Tibial artery (tissue), 4 donors: ENCODE results near the gene TSPAN18.

Experiments used
- DNase-seq, 2 donors: peaks; one replicate each; pipeline ENCODE4 v3.0.0-alpha.2; 2019
- H3K27ac ChIP-seq, 2 donors: fragments of 200-600 bp; sonication (generic) in 1 of 2; 1 replicate in 1 of 2; 2 replicates in 1 of 2; pipeline ENCODE4 v1.5.1; 2018 to 2019; ENCODE audit warnings: mild to moderate bottlenecking in 1 of 2
- H3K27me3 ChIP-seq, 2 donors: fragments of 200-600 bp; sonication (generic) in 1 of 2; one replicate each; pipeline versions ENCODE4 v1.5.1 to v1.6.0; 2016 to 2019
- H3K36me3 ChIP-seq, 3 donors: fragments of 200-600 bp; sonication (generic) in 2 of 3; one replicate each; pipeline ENCODE4 v1.5.1; 2016 to 2019; ENCODE audit warnings: mild to moderate bottlenecking in 2 of 3
- H3K4me1 ChIP-seq, 4 donors: fragments of 200-600 bp; sonication (generic) in 2 of 4; 1 replicate in 3 of 4; 2 replicates in 1 of 4; pipeline ENCODE4 v1.5.1; 2016 to 2019
- H3K4me3 ChIP-seq, 2 donors: fragments of 200-600 bp; sonication (generic) in 1 of 2; 1 replicate in 1 of 2; 2 replicates in 1 of 2; pipeline ENCODE4 v1.5.1; 2018 to 2019; ENCODE audit warnings: mild to moderate bottlenecking in 2 of 2
- H3K9me3 ChIP-seq, 3 donors: fragments of 200-600 bp; sonication (generic) in 1 of 3; one replicate each; pipeline ENCODE4 v1.5.1; 2016 to 2019
- intact Hi-C: fragments of 100-400 bp; cut with DNase I; formaldehyde crosslinking; loops from one replicate; pipeline ENCODE4 v1.15.0; 2023; ENCODE audit warnings: low total_unique reads
- TF ChIP-seq, protein P1 (sequence below), 2 experiments: fragments of 200-600 bp in 1 of 2; fragments of 450-650 bp in 1 of 2; IDR thresholded peaks; one replicate each; pipeline ENCODE4 v1.5.1; 2017 to 2019; ENCODE audit warnings: antibody characterized with exemption in 2 of 2, mild to moderate bottlenecking in 1 of 2, moderate library complexity in 1 of 2

TSPAN18 gene

DNA sequence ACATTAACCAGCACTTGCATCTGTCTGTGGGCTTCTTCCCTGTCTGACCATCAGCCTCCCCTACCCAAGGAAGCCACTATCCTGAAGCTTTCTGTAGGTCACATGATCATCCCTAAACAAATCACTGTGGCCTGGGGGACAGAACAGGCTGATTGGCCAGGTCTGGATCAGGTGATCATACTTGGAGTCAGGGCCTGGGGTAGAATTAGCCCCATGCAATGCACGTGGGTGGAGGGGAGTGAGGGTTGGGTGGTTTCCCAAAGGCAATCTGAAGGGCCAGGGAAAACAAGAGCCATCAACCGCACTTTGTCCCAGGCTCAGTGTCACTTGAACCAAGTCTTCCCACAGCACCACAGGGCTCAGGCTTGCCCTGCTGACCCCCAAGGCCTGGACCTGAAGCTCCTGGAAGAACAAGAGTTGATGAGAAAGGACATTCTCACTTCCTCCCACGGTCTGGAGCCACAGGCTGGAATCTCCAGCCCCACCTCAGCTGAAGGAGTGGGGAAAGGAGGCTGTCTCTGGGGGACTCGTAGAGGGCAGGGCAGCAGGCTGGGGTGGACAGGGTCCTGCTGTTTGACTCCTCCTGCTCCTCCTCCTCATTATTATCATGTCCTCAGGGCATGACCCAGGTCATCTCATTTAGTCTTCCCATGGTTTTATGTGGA lies 31.5 kb upstream of the TSPAN18 start:
- TF ChIP-seq, protein P1, sequence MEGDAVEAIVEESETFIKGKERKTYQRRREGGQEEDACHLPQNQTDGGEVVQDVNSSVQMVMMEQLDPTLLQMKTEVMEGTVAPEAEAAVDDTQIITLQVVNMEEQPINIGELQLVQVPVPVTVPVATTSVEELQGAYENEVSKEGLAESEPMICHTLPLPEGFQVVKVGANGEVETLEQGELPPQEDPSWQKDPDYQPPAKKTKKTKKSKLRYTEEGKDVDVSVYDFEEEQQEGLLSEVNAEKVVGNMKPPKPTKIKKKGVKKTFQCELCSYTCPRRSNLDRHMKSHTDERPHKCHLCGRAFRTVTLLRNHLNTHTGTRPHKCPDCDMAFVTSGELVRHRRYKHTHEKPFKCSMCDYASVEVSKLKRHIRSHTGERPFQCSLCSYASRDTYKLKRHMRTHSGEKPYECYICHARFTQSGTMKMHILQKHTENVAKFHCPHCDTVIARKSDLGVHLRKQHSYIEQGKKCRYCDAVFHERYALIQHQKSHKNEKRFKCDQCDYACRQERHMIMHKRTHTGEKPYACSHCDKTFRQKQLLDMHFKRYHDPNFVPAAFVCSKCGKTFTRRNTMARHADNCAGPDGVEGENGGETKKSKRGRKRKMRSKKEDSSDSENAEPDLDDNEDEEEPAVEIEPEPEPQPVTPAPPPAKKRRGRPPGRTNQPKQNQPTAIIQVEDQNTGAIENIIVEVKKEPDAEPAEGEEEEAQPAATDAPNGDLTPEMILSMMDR (IDR thresholded peaks at IDR 0.05): no peak
- Histone ChIP-seq H3K4me1 (no peaks in the 10 kb centered on the region), H3K4me3 (no peak overlapping the region), H3K9me3 (no peaks in the 10 kb centered on the region), H3K27me3 (peaks cover 0 to 8% of the 10 kb centered on the region in 2 donors), H3K27ac (no peak overlapping the region), H3K36me3 (no peaks in the 10 kb centered on the region)
- intact Hi-C loops: no loop called here
- no peak for DNase-seq

DNA sequence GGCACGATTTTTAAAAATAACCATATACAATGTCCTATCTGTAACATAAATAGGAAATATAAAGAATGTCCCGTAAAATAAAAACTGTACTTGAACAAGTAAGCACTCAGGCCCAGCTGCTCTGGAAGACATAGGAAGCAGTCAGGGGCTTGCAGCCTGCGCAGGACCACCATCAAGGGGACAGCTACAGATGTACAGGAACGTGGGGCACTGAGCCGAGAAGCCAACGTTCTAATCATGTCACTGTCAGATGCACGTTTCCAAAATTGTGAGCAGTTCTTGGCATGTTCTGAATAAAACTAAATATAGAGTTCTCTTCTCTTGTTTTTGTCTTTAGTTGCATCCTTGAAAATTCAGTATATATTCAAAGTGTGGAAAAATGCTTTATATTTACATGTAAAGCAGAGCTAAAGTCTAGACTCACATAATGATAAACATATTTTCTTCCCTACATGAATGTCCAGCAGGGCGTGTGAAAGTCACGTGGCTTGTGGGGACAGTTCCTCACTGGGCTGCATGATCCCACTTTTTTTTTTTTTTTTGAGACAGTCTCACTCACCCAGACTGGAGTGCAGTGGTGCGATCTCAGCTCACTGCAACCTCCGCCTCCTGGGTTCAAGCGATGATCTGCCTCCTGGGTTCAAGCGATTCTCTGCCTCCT lies 28.4 kb upstream of the TSPAN18 start:
- peaks cover 0 to 4% (median 0%) of the 10 kb centered on the region in 3 donors for H3K9me3 ChIP-seq
- no peak overlapping the region for H3K4me3 ChIP-seq
- no peaks in the 10 kb centered on the region for H3K36me3 ChIP-seq
- DNase-seq: no peak
- H3K4me1 ChIP-seq: peaks cover 0 to 5% (median 0%) of the 10 kb centered on the region in 4 donors
- peaks cover 0 to 8% of the 10 kb centered on the region in 2 donors for H3K27me3 ChIP-seq
- no peak overlapping the region for H3K27ac ChIP-seq
- intact Hi-C loops: no loop called here
- TF ChIP-seq, protein P1 (IDR thresholded peaks at IDR 0.05): no peak

DNA sequence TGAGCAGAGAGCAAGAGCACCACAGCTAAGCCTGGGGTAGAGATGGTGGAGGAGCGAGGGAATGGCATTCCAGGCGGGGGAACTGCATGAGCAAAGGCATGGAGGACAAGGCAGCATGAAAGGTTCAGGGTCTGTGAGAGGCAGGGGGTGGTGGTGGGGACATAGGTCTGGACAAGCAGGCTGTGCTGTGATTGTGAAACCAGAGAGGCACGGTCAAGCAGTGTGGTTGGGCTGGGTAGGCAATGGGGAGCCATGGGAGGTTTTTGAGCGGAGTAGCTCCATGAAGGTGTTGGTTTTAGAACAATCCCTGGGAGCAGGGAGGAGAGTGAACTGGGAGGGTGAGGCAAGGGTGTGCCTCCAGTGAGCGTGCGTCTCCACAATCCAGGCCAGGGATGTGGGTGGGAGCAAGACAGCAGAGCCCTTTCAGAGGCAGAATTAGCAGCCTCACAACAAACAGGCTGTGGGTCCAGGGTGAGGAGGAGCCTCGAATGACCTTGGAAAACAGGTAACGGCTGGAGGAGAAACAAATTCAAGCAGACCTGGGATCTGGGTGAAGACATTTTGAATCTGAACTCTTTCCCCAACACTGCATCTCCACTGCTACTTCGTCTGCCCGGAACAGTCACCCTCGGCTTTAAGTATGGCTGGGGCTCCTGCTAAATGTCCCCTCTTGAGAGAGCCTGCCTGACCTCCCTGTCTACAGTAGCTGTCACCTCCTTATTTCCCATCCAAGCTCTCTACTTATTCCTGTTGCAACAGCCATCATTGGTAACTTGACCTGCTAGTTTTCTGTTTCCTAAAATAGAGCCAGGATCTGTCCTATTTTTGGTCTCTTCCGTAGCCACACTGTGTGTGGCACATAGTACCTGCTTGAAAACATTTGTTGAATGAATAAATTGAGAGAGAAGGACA lies 27.0 kb upstream of the TSPAN18 start:
- H3K9me3 ChIP-seq: peaks cover 0 to 12% (median 5%) of the 10 kb centered on the region in 3 donors
- H3K4me3 ChIP-seq: no peak overlapping the region
- H3K27me3 ChIP-seq: peaks cover 0 to 8% of the 10 kb centered on the region in 2 donors
- H3K27ac ChIP-seq: no peak overlapping the region
- H3K4me1 ChIP-seq: peaks cover 0 to 5% (median 0%) of the 10 kb centered on the region in 4 donors
- TF ChIP-seq, protein P1 (IDR thresholded peaks at IDR 0.05): no peak
- H3K36me3 ChIP-seq: no peaks in the 10 kb centered on the region
- intact Hi-C loops: no loop called here
- DNase-seq: no peak

DNA sequence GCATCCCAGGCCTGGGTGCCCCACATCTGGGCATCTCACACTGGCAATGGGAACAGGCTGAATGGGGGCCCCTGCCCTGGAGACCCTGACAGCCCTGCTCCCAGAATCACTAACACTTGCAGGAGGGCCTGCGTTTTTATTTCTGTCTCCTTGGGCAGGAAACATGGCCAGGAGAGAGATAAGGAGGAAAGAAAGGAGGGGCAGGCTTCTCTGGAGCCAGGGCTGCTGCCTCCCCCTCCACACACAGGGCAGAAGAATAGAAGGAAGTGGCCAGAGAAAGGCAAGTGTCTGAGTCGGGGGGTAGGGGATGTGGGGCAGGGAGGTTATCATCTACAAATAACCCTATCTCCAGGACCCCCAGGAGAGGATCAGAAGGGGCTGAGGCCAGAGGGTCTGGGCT lies 25.5 kb upstream of the TSPAN18 start:
- Histone ChIP-seq H3K27ac (no peak overlapping the region), H3K4me3 (no peak overlapping the region), H3K36me3 (no peaks in the 10 kb centered on the region), H3K4me1 (peaks cover 0 to 5% (median 0%) of the 10 kb centered on the region in 4 donors), H3K9me3 (peaks cover 0 to 12% (median 5%) of the 10 kb centered on the region in 3 donors), H3K27me3 (peaks cover 0 to 8% of the 10 kb centered on the region in 2 donors)
- TF ChIP-seq, protein P1 (IDR thresholded peaks at IDR 0.05): no peak
- no peak for DNase-seq
- intact Hi-C loops: no loop called here

DNA sequence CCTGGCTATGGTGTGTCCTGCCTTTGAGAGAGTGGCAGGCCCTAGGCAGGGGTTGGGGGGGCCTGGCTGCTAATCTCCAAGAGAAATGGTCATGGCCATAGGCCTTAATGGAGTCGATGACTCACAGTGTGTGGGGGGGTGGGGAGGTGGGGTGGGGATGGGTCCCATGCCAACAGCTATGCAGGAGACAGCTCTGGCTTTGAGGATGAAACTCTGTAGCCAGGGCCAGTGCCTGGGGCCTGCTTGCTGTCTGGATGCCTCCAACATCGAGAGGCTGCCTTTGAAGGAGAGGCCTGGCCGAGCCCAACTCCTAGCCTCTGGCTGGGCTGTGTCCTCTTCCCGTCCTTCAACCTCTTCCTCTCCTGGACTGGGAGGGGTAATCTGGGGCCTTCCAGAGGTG lies 23.9 kb upstream of the TSPAN18 start:
- peaks cover 0 to 10% (median 1%) of the 10 kb centered on the region in 4 donors for H3K4me1 ChIP-seq
- TF ChIP-seq, protein P1 (IDR thresholded peaks at IDR 0.05): no peak
- no peaks in the 10 kb centered on the region for H3K36me3 ChIP-seq
- H3K9me3 ChIP-seq: peaks cover 0 to 20% (median 5%) of the 10 kb centered on the region in 3 donors
- intact Hi-C loops: no loop called here
- H3K27ac ChIP-seq: no peak overlapping the region
- no peak overlapping the region for H3K4me3 ChIP-seq
- peaks cover 0 to 8% of the 10 kb centered on the region in 2 donors for H3K27me3 ChIP-seq
- no peak for DNase-seq
